Body of pancreas (tissue), 4 donors: Measurements from ENCODE around the gene WIPI1. TPM values are rescaled to one million over a fixed set of nuclear protein-coding genes. Genes with fewer than 3 reads are reported as not detected.

Experiments used
- ATAC-seq: fragments of 150-250 bp; one replicate; pipeline ENCODE4 v1.9.1; 2016
- DNase-seq, 4 donors: peaks; one replicate each; pipeline ENCODE4 v3.0.0-alpha.2; 2019
- H3K27ac ChIP-seq, 4 donors: fragments of 200-600 bp; sonication (generic); 1 replicate in 3 of 4; 2 replicates in 1 of 4; pipeline versions ENCODE4 v1.5.1 to v1.6.1; 2016 to 2019; ENCODE audit warnings: mild to moderate bottlenecking in 1 of 4, mixed read lengths in 1 of 4, moderate library complexity in 1 of 4
- H3K27me3 ChIP-seq, 2 donors: fragments of 200-600 bp; sonication (generic); one replicate each; pipeline ENCODE4 v1.6.0; 2016; ENCODE audit warnings: mild to moderate bottlenecking in 1 of 2
- H3K36me3 ChIP-seq, 2 donors: fragments of 200-600 bp; sonication (generic); replicated peaks in 1 of 2; 2 replicates each; pipeline ENCODE4 v1.5.1; 2016; ENCODE audit warnings: low read depth in 2 of 2; ENCODE audit not compliant: insufficient read depth in 1 of 2
- H3K4me1 ChIP-seq: fragments of 200-600 bp; sonication (generic); one replicate; pipeline ENCODE4 v1.6.0; 2016
- H3K4me3 ChIP-seq, 2 donors: fragments of 200-600 bp; sonication (generic); 1 replicate in 1 of 2; 2 replicates in 1 of 2; pipeline ENCODE4 v1.5.1; 2016 to 2019
- H3K9me3 ChIP-seq, 3 donors: fragments of 200-600 bp; sonication (generic); 1 replicate in 2 of 3; 2 replicates in 1 of 3; pipeline ENCODE4 v1.5.1; 2016
- CTCF ChIP-seq, 7 experiments: fragments of 450-650 bp in 4 of 7; fragments of 200-600 bp in 3 of 7; sonication (generic) in 3 of 7; IDR thresholded peaks; one replicate each; pipeline ENCODE4 v1.5.1; 2016 to 2019; ENCODE audit warnings: antibody characterized with exemption in 7 of 7
- POLR2A ChIP-seq, 3 donors: fragments of 450-650 bp; IDR thresholded peaks; one replicate each; pipeline ENCODE4 v1.6.1; 2016; ENCODE audit warnings: antibody characterized with exemption in 3 of 3, mild to moderate bottlenecking in 2 of 3
- WGBS, 2 donors: methylation state at CpG; one replicate each; pipeline ENCODE4 v1.1.5; 2017; 5-methylcytosine and 5-hydroxymethylcytosine counted together
- intact Hi-C: fragments of 100-400 bp; cut with DNase I; formaldehyde crosslinking; loops from one replicate; pipeline ENCODE4 v1.15.1; 2023
- total RNA-seq, 2 donors: library from RNA; depleted of rRNA; stranded (reverse); fragments of >200 nt; gene quantifications; one replicate each; pipeline ENCODE4 v1.1.0, GENCODE V29; 2016

WIPI1 gene
- total RNA-seq, 2 donors from 2014 or later = 20.5 to 22.4 TPM

GRCh38 chr17:68384471-68384870, 72.8 kb downstream of the WIPI1 start:
- Histone ChIP-seq H3K4me3 (no peak overlapping the region), H3K27me3 (no peaks in the 10 kb centered on the region), H3K36me3 (no peaks in the 10 kb centered on the region), H3K9me3 (no peaks in the 10 kb centered on the region), H3K27ac (no peak overlapping the region), H3K4me1 (peaks cover 39% of the 10 kb centered on the region)
- WGBS, 2 donors = 83 to 89% methylated on average over 1 of the region's 1 CpG
- ATAC-seq (no peak), DNase-seq (no peak)
- TF ChIP-seq CTCF (IDR thresholded peaks at IDR 0.05) = no peak
- TF ChIP-seq POLR2A (IDR thresholded peaks at IDR 0.05) = no peak
- intact Hi-C loops = no loop called here

- H3K27me3 ChIP-seq = no peaks in the 10 kb centered on the region
- intact Hi-C loops = no loop called here
- H3K36me3 ChIP-seq = no peaks in the 10 kb centered on the region
- H3K4me1 ChIP-seq = peaks cover 40% of the 10 kb centered on the region
- H3K9me3 ChIP-seq = no peaks in the 10 kb centered on the region
- DNase-seq (peak in 1 of 4 donors; percentile 46), ATAC-seq (no peak)
- TF ChIP-seq POLR2A (IDR thresholded peaks at IDR 0.05) = no peak
- TF ChIP-seq CTCF (IDR thresholded peaks at IDR 0.05) = no peak
- H3K4me3 ChIP-seq = no peak overlapping the region
- peak overlapping the region in 2 of 4 donors; percentile 4 to 53 for H3K27ac ChIP-seq
- WGBS, 2 donors = 70 to 83% methylated on average over 14 to 16 of the region's 16 CpGs
Measured at GRCh38 chr17:68383443-68384321, 73.6 kb downstream of the WIPI1 start.

GRCh38 chr17:68383120-68383442, 74.2 kb downstream of the WIPI1 start:
- intact Hi-C loops = no loop called here
- no peak for DNase-seq
- WGBS, 2 donors = 79 to 88% methylated on average over 4 of the region's 4 CpGs
- Histone ChIP-seq H3K27me3 (no peaks in the 10 kb centered on the region), H3K36me3 (no peaks in the 10 kb centered on the region), H3K9me3 (no peaks in the 10 kb centered on the region), H3K27ac (peak overlapping the region in 2 of 4 donors; percentile 4 to 53), H3K4me3 (no peak overlapping the region), H3K4me1 (peaks cover 46% of the 10 kb centered on the region)
- TF ChIP-seq POLR2A (IDR thresholded peaks at IDR 0.05) (no peak), CTCF (IDR thresholded peaks at IDR 0.05) (no peak)
- ATAC-seq = no peak

GRCh38 chr17:68382582-68383085, 74.7 kb downstream of the WIPI1 start:
- WGBS, 2 donors = 84 to 93% methylated on average over 3 of the region's 3 CpGs
- TF ChIP-seq CTCF (IDR thresholded peaks at IDR 0.05) = no peak
- TF ChIP-seq POLR2A (IDR thresholded peaks at IDR 0.05) = no peak
- ATAC-seq (no peak), DNase-seq (no peak)
- Histone ChIP-seq H3K36me3 (no peaks in the 10 kb centered on the region), H3K27me3 (no peaks in the 10 kb centered on the region), H3K4me1 (peaks cover 46% of the 10 kb centered on the region), H3K9me3 (no peaks in the 10 kb centered on the region), H3K4me3 (no peak overlapping the region), H3K27ac (no peak overlapping the region)
- intact Hi-C loops = no loop called here
